Brain microvascular endothelial cell (primary cell): Measurements from ENCODE around the gene R3HDM2.

Experiments used
- DNase-seq: peaks from one replicate; pipeline ENCODE4 v3.0.0-alpha.2; 2020
- H3K27ac ChIP-seq: fragments of 250-450 bp; sonication (Bioruptor Pico); 2 replicates; pipeline ENCODE4 v1.5.1; 2020; ENCODE audit warnings: mild to moderate bottlenecking, moderate library complexity
- H3K27me3 ChIP-seq: fragments of 250-450 bp; sonication (Bioruptor Pico); replicated peaks from 2 replicates; pipeline ENCODE4 v1.5.1; 2020; ENCODE audit warnings: mild to moderate bottlenecking
- H3K36me3 ChIP-seq: fragments of 250-450 bp; sonication (Bioruptor Pico); replicated peaks from 2 replicates; pipeline ENCODE4 v1.5.1; 2020; ENCODE audit warnings: mild to moderate bottlenecking
- H3K4me3 ChIP-seq: 2 replicates; pipeline ENCODE4 v1.5.1; 2011; ENCODE audit warnings: low read depth, mild to moderate bottlenecking, control low read depth, low read length, moderate library complexity
- CTCF ChIP-seq: IDR thresholded peaks from 2 replicates; pipeline ENCODE4 v1.5.1; 2011; ENCODE audit warnings: low read depth, mild to moderate bottlenecking, moderate library complexity, low read length, control low read depth, inconsistent platforms; ENCODE audit errors: missing control alignments
- in situ Hi-C: cut with HindIII; loops from 2 replicates; pipeline ENCODE4 v1.10.0; 2017; ENCODE audit warnings: low sequenced_read_pairs, low pct_ligation_motif_present

R3HDM2 gene

GRCh38 chr12:57473392-57473791 is 42.5 kb upstream of the R3HDM2 start:
- in situ Hi-C loops: no loop called here
- no peak overlapping the region for H3K27ac ChIP-seq
- no peaks in the 10 kb centered on the region for H3K36me3 ChIP-seq
- H3K27me3 ChIP-seq: peaks cover 48% of the 10 kb centered on the region
- H3K4me3 ChIP-seq: no peak overlapping the region
- TF ChIP-seq CTCF: no peak
- DNase-seq: no peak

DNA sequence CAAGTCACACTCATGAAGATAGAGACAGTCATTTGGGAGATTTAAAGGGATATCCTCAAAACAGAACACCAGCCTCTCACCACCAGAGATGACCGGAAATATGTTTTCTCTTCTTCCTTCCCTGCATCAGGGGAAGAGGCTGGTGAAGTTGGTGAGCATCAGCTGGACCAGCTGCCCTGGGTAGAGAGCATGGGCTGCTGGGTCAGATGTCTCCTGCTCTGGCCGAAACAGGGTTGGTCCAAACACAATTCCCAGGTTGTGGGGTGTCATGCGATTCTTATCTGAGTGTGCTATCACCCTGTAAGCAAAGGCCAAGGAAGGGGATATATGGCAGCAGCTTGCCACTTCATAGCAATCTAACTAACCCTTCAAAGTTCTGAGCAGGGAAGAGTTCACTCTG is 41.5 kb upstream of the R3HDM2 start:
- no peak for DNase-seq
- H3K36me3 ChIP-seq: no peaks in the 10 kb centered on the region
- no peak overlapping the region for H3K27ac ChIP-seq
- in situ Hi-C loops: no loop called here
- peaks cover 48% of the 10 kb centered on the region for H3K27me3 ChIP-seq
- H3K4me3 ChIP-seq: no peak overlapping the region
- TF ChIP-seq CTCF: no peak

DNA sequence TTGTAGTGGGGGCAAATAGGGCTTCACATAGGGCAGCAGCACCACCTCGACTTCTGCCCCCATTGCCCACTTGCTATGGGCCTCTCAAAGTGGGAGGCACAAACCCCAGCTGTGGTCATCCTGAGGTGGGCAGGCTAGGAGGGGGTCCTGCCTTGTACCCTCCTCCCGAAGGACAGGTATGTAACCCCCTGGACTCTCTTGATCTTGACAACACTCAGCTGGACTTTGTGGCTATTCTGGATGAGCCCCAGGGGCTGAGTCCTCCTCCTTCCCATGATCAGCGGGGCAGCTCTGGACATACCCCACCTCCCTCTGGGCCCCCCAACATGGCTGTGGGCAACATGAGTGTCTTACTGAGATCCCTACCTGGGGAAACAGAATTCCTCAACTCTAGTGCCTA is 40.8 kb upstream of the R3HDM2 start:
- Histone ChIP-seq H3K36me3 (no peaks in the 10 kb centered on the region), H3K27ac (no peak overlapping the region), H3K27me3 (peaks cover 48% of the 10 kb centered on the region), H3K4me3 (no peak overlapping the region)
- no peak for DNase-seq
- in situ Hi-C loops: no loop called here
- TF ChIP-seq CTCF: no peak

DNA sequence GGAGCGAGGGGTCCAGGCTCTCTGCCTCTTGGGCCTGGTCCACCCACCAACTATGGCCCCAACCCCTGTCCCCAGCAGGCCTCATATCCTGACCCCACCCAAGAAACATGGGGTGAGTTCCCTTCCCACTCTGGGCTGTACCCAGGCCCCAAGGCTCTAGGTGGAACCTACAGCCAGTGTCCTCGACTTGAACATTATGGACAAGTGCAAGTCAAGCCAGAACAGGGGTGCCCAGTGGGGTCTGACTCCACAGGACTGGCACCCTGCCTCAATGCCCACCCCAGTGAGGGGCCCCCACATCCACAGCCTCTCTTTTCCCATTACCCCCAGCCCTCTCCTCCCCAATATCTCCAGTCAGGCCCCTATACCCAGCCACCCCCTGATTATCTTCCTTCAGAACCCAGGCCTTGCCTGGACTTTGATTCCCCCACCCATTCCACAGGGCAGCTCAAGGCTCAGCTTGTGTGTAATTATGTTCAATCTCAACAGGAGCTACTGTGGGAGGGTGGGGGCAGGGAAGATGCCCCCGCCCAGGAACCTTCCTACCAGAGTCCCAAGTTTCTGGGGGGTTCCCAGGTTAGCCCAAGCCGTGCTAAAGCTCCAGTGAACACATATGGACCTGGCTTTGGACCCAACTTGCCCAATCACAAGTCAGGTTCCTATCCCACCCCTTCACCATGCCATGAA is 40.3 kb upstream of the R3HDM2 start:
- in situ Hi-C loops: no loop called here
- no peak overlapping the region for H3K27ac ChIP-seq
- peaks cover 45% of the 10 kb centered on the region for H3K27me3 ChIP-seq

GRCh38 chr12:57470286-57470969 is 39.6 kb upstream of the R3HDM2 start:
- H3K27me3 ChIP-seq: peaks cover 41% of the 10 kb centered on the region
- no peaks in the 10 kb centered on the region for H3K36me3 ChIP-seq
- TF ChIP-seq CTCF: no peak
- in situ Hi-C loops: no loop called here
- no peak overlapping the region for H3K27ac ChIP-seq
- no peak for DNase-seq
- no peak overlapping the region for H3K4me3 ChIP-seq

More for the DNA sequence above, 40.3 kb upstream of the R3HDM2 start:
- DNase-seq: no peak
- H3K4me3 ChIP-seq: no peak overlapping the region
- no peak for TF ChIP-seq CTCF
- H3K36me3 ChIP-seq: no peaks in the 10 kb centered on the region
